Adrenal gland (tissue), 5 donors: ENCODE results near the gene CYYR1.

Experiments used
- POLR2A ChIP-seq, 2 donors: fragments of 450-650 bp; IDR thresholded peaks; one replicate each; pipeline ENCODE4 v1.6.1; 2017; ENCODE audit warnings: antibody characterized with exemption in 2 of 2, mild to moderate bottlenecking in 2 of 2, moderate library complexity in 1 of 2
- TF ChIP-seq, protein P1 (sequence below), 6 experiments: fragments of 450-650 bp in 4 of 6; fragments of 200-600 bp in 2 of 6; sonication (generic) in 1 of 6; IDR thresholded peaks; 1 replicate in 5 of 6; 2 replicates in 1 of 6; pipeline versions ENCODE4 v1.5.1 to v1.8.0; 2016 to 2021; ENCODE audit warnings: antibody characterized with exemption in 6 of 6, mild to moderate bottlenecking in 2 of 6, moderate library complexity in 1 of 6
- donor health status: DM: no; HTN: no; CAD: no.

DNA sequence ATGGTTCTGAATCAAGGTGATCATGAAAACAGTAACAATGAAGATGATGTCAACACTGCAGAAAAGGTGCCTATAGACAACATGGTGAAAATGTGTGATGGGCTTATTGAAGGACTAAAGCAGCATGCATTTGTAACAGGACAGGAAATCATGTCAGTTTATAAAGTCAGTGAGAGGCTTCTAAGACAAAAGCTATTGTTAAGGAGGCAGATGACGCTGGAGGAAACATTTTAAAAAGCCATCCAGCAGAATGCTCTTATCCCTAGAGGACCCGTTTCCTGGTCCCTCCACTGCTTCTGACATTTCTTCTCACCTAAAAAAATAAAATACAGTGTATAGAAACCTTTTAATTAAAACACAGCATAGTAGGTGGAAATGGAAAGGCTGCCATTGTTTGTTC lies 40.9 kb downstream of the CYYR1 start:
- TF ChIP-seq, protein P1, sequence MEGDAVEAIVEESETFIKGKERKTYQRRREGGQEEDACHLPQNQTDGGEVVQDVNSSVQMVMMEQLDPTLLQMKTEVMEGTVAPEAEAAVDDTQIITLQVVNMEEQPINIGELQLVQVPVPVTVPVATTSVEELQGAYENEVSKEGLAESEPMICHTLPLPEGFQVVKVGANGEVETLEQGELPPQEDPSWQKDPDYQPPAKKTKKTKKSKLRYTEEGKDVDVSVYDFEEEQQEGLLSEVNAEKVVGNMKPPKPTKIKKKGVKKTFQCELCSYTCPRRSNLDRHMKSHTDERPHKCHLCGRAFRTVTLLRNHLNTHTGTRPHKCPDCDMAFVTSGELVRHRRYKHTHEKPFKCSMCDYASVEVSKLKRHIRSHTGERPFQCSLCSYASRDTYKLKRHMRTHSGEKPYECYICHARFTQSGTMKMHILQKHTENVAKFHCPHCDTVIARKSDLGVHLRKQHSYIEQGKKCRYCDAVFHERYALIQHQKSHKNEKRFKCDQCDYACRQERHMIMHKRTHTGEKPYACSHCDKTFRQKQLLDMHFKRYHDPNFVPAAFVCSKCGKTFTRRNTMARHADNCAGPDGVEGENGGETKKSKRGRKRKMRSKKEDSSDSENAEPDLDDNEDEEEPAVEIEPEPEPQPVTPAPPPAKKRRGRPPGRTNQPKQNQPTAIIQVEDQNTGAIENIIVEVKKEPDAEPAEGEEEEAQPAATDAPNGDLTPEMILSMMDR (IDR thresholded peaks at IDR 0.05): no peak
- no peak for TF ChIP-seq POLR2A (IDR thresholded peaks at IDR 0.05)
